GM06990 (cell line): Measurements from ENCODE around the gene YIPF2.

ENCODE experiments used
- DNase-seq: peaks from one replicate; pipeline ENCODE4 v3.0.0-alpha.2; 2011; ENCODE audit not compliant: insufficient read length; ENCODE audit errors: extremely low read depth
- H3K27me3 ChIP-seq: replicated peaks from 2 replicates; pipeline ENCODE4 v1.6.0; 2011; ENCODE audit warnings: low read length; ENCODE audit not compliant: control insufficient read depth, insufficient read depth
- H3K36me3 ChIP-seq: 2 replicates; pipeline ENCODE4 v1.5.1; 2011; ENCODE audit warnings: low read length; ENCODE audit not compliant: control insufficient read depth, insufficient read depth
- H3K4me3 ChIP-seq: replicated peaks from 2 replicates; pipeline ENCODE4 v1.5.1; 2011; ENCODE audit warnings: low read depth, mild to moderate bottlenecking, control low read depth, low read length
- TF ChIP-seq, protein P1 (sequence below): IDR thresholded peaks from 2 replicates; pipeline ENCODE4 v1.5.1; 2011; ENCODE audit warnings: low read length, control low read depth, mild to moderate bottlenecking, inconsistent platforms; ENCODE audit not compliant: insufficient read depth, poor library complexity, severe bottlenecking

Gene YIPF2

DNA sequence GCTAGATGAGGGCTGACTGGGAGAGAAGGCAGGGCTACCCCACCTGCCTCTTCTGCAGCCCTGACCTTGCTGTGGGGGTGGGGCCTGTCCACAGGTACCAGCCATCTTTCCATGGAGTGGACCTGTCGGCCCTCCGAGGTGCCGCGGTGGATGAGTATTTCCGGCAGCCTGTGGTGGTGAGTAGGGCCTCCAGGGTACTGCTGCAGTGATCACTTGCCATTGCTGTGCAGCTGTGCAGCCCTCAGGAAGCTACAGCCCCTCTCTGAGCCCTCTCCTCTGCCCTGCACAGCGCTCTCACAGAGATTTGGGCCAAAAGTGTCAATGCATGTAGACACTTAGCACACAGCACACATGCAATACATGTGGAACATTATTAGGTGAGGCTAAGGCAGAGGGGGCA is 11.8 kb downstream of the YIPF2 start:
- no peak for DNase-seq
- H3K4me3 ChIP-seq = no peak overlapping the region
- peaks cover 34% of the 10 kb centered on the region for H3K36me3 ChIP-seq
- H3K27me3 ChIP-seq = no peaks in the 10 kb centered on the region
- TF ChIP-seq, protein P1, sequence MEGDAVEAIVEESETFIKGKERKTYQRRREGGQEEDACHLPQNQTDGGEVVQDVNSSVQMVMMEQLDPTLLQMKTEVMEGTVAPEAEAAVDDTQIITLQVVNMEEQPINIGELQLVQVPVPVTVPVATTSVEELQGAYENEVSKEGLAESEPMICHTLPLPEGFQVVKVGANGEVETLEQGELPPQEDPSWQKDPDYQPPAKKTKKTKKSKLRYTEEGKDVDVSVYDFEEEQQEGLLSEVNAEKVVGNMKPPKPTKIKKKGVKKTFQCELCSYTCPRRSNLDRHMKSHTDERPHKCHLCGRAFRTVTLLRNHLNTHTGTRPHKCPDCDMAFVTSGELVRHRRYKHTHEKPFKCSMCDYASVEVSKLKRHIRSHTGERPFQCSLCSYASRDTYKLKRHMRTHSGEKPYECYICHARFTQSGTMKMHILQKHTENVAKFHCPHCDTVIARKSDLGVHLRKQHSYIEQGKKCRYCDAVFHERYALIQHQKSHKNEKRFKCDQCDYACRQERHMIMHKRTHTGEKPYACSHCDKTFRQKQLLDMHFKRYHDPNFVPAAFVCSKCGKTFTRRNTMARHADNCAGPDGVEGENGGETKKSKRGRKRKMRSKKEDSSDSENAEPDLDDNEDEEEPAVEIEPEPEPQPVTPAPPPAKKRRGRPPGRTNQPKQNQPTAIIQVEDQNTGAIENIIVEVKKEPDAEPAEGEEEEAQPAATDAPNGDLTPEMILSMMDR = no peak

DNA sequence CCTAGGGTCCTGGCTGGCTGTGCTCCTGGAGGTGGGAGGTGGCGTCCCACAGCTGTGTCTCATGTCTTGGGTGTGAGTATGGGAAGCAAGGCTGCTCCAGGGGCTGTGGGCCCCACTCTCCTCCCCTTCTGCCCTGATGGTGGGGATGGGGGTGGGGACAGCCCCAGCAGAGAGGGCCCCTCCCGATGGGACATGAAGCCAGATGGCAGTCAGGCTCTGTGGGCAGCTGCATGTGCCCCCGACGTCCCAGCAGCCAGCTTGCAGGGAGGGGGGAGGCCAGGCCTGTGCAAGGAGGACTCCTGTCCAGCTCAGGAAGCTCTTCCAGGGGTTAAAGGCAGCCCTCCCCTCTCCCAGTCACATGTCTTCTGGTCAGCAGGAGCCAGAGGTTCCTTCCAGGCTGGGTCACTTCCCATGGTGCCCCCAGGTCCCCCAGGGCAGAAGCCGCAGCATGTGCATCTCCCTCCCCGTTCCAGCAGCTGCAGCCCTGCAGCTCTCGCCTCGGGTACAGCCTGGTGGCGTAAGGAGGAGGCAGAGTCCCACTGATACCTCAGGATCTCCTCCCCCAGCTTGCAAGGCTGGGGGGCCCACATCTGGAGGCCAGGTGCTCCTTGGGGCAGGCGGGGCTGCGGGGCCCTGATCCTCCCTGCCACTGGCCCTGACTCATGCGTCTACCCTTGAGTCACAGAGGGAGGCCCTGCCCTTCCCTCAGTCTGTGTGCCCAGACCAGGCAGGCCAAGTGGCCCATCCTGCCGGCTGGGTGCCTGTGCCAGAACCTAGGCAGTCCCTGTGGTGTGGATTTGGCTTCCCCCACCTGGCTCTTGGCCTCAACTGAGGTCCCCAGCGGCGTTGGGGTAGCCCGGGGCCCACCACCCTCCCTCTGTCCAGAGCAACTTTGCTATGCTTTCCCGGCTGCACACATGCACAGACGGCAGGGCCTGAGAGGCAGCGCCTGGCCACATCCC is 13.0 kb downstream of the YIPF2 start:
- Histone ChIP-seq H3K36me3 (peaks cover 32% of the 10 kb centered on the region), H3K4me3 (no peak overlapping the region), H3K27me3 (no peaks in the 10 kb centered on the region)
- TF ChIP-seq, protein P1 = no peak
- no peak for DNase-seq

- no peak overlapping the region for H3K4me3 ChIP-seq
- peaks cover 31% of the 10 kb centered on the region for H3K36me3 ChIP-seq
- TF ChIP-seq, protein P1 = no peak
- no peaks in the 10 kb centered on the region for H3K27me3 ChIP-seq
- DNase-seq = no peak
These were observed 14.6 kb downstream of the YIPF2 start for GRCh38 chr19:10913716-10914340.

DNA sequence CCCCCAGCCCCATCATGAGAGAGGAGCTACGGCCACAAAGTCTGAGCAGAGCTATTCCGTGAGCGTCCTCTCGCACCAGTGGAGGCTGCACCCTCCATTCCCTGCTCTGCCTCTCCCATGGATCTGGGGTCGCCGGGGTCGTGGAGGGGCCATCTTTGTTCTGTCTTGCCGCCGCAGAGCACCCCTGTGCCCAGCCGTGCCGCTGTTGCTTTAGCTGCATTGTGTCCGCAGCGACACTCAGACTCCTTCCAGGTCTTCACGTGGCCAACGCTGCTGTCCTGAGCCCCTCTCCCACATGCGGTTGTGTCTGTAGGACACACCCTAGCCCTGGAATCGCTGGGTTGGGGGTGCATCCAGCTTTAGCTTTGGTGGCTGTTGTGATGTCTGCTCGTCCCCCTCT is 15.8 kb downstream of the YIPF2 start:
- no peak for DNase-seq
- TF ChIP-seq, protein P1 = no peak
- H3K4me3 ChIP-seq = no peak overlapping the region
- peaks cover 40% of the 10 kb centered on the region for H3K36me3 ChIP-seq
- H3K27me3 ChIP-seq = no peaks in the 10 kb centered on the region

DNA sequence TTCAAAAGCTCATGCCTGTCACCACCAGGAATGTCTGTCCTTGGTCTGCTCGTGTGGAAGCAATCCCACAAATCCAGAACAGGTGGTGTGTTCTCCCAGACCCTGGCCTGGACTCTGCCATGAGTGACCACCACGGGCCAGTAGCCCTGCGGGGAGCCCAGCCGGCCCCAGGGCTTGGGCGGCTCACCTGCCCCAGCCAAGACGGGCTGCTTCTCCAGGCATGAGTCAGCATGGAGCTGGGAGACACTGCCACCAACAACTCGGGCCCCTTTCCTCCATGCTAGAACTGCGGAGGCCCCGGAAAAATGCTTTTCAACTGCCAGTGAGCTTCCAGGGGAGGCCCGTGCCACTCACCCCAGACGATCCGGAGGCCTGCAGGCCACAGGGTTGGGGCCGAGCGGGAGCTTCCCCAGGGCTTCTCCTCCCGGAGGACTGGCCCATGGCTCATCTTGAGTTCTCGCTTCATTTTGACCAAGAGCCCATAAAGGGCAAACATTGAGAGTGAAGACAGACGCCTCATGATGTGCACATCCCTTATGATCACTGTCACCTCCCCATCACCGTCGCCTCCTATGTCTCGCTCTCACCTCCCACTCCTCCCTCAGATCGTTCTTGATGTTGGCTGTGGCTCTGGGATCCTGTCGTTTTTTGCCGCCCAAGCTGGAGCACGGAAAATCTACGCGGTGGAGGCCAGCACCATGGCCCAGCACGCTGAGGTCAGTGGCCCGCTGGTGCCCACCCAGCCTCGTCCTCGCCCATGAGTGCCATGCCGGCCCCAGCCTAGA is 16.7 kb downstream of the YIPF2 start:
- no peak for DNase-seq
- TF ChIP-seq, protein P1 = no peak
- no peak overlapping the region for H3K4me3 ChIP-seq
- H3K36me3 ChIP-seq = peaks cover 40% of the 10 kb centered on the region
- H3K27me3 ChIP-seq = no peaks in the 10 kb centered on the region
